ENCODE results near the gene MYRF. TPM values are rescaled to one million over a fixed set of nuclear protein-coding genes. Genes with fewer than 3 reads are reported as not detected.

MYRF gene
- total and polyA plus RNA-seq, 12 donors: 0.13 to 2.6 (median 0.89) TPM

DNA sequence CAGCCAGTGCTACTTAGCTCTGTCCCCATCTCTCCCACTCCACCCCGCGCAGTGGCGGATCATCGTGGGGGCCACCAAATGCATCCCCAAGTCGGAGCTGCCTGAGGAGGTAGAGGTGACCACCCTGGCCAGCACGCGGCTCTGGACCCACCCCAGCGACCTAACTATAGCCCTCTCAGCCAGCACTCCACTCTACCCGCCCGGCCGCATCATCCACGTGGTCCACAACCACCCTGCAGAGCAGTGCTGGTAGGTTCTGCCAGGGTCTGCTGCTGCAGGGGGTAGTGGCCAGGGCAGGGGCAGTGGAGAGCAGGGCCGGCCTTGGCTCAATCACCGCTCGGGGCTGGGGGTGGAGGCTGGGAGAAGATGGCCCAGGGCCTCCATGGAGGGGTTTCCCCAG lies 13.0 kb upstream of the MYRF start:
- Histone ChIP-seq H3K4me1 (replicated peaks in 1 of 2) (no peaks in the 10 kb centered on the region), H3K9me3 (replicated peaks in 1 of 3) (no peaks in the 10 kb centered on the region), H3K36me3 (replicated peaks in 1 of 2) (peaks cover 0 to 5% of the 10 kb centered on the region in 2 donors), H3K4me3 (no peak overlapping the region), H3K27me3 (no peaks in the 10 kb centered on the region), H3K27ac (no peak overlapping the region)
- no peak for TF ChIP-seq POLR2A (IDR thresholded peaks at IDR 0.05)
- intact Hi-C loops (cut with DNase I): no loop called here
- DNase-seq: no peak
- 88 to 93% (median 91%) methylated on average over 9 to 15 of the region's 15 CpGs for WGBS, 4 donors

- Histone ChIP-seq H3K4me3 (no peak overlapping the region), H3K4me1 (replicated peaks in 1 of 2) (no peaks in the 10 kb centered on the region), H3K27ac (no peak overlapping the region), H3K9me3 (replicated peaks in 1 of 3) (no peaks in the 10 kb centered on the region), H3K36me3 (replicated peaks in 1 of 2) (peaks cover 0 to 5% of the 10 kb centered on the region in 2 donors), H3K27me3 (no peaks in the 10 kb centered on the region)
- intact Hi-C loops (cut with DNase I): no loop called here
- DNase-seq: no peak
- TF ChIP-seq POLR2A (IDR thresholded peaks at IDR 0.05): no peak
- TF ChIP-seq CTCF (IDR thresholded peaks at IDR 0.05): no peak
- WGBS, 4 donors: 73 to 83% (median 80%) methylated on average over 3 to 7 of the region's 7 CpGs
Observed at GRCh38 chr11:61739966-61740365, 12.5 kb upstream of the MYRF start.

GRCh38 chr11:61742391-61742790 lies 10.0 kb upstream of the MYRF start:
- no peaks in the 10 kb centered on the region for H3K4me1 ChIP-seq (replicated peaks in 1 of 2)
- no peak overlapping the region for H3K4me3 ChIP-seq
- no peak overlapping the region for H3K27ac ChIP-seq
- H3K9me3 ChIP-seq (replicated peaks in 1 of 3): no peaks in the 10 kb centered on the region
- intact Hi-C loops (cut with DNase I): no loop called here
- DNase-seq: no peak
- TF ChIP-seq CTCF (IDR thresholded peaks at IDR 0.05): no peak
- no peak for TF ChIP-seq POLR2A (IDR thresholded peaks at IDR 0.05)
- WGBS, 4 donors: 47 to 83% (median 72%) methylated on average over 1 to 7 of the region's 7 CpGs
- peaks cover 0 to 5% of the 10 kb centered on the region in 2 donors for H3K36me3 ChIP-seq (replicated peaks in 1 of 2)
- no peaks in the 10 kb centered on the region for H3K27me3 ChIP-seq

- no peaks in the 10 kb centered on the region for H3K9me3 ChIP-seq (replicated peaks in 1 of 3)
Observed at GRCh38 chr11:61743486-61744095, 8.8 kb upstream of the MYRF start.

More at GRCh38 chr11:61743486-61744095, 8.8 kb upstream of the MYRF start:
- Histone ChIP-seq H3K27me3 (no peaks in the 10 kb centered on the region), H3K4me3 (no peak overlapping the region), H3K4me1 (replicated peaks in 1 of 2) (peaks cover 0 to 4% of the 10 kb centered on the region in 2 donors), H3K36me3 (replicated peaks in 1 of 2) (peaks cover 0 to 5% of the 10 kb centered on the region in 2 donors), H3K27ac (no peak overlapping the region)
- TF ChIP-seq CTCF (IDR thresholded peaks at IDR 0.05): no peak
- no peak for TF ChIP-seq POLR2A (IDR thresholded peaks at IDR 0.05)
- intact Hi-C loops (cut with DNase I): no loop called here
- no peak for DNase-seq
- 88 to 100% (median 92%) methylated on average over 6 to 42 of the region's 42 CpGs for WGBS, 4 donors

Measured in adrenal gland (tissue), 12 donors.